B cell (primary cell): ENCODE results near the gene ARHGAP4. TPM values are rescaled to one million over a fixed set of nuclear protein-coding genes. Genes with fewer than 3 reads are reported as not detected.

ENCODE experiments used
- ATAC-seq: fragments of 200-7000 bp; cut with Tn5 transposase; one replicate; pipeline ENCODE4 v1.10.0; 2021; ENCODE audit warnings: low read depth, mild to moderate bottlenecking, moderate number of reproducible peaks, moderate library complexity
- CTCF ChIA-PET: fragments of 350-600 bp; sonication (Branson Sonifier 250); formaldehyde crosslinking; loops from one replicate; lab custom pipeline; 2021; ENCODE audit warnings: antibody characterized with exemption, inconsistent platforms; lab: Charles Lee
- POLR2A ChIA-PET: fragments of 350-600 bp; sonication (Branson Sonifier 250); formaldehyde crosslinking; loops from one replicate; lab custom pipeline; 2021; ENCODE audit warnings: antibody characterized with exemption; lab: Charles Lee
- DNase-seq: peaks from one replicate; pipeline ENCODE4 v3.0.0; 2013
- H2AFZ ChIP-seq: 2 replicates; pipeline ENCODE4 v1.6.1; 2012; ENCODE audit warnings: mild to moderate bottlenecking, low read depth, low read length; ENCODE audit not compliant: insufficient read depth, poor library complexity, severe bottlenecking
- H3K27ac ChIP-seq, 2 donors: 1 replicate in 1 of 2; 2 replicates in 1 of 2; pipeline ENCODE4 v1.5.1; 2012 to 2013; ENCODE audit warnings: low read length in 2 of 2, mild to moderate bottlenecking in 2 of 2, moderate library complexity in 1 of 2
- H3K27me3 ChIP-seq, 4 experiments: fragments of 200-600 bp in 1 of 4; sonication (generic) in 1 of 4; replicated peaks in 1 of 4; 1 replicate in 2 of 4; 2 replicates in 2 of 4; pipeline versions ENCODE4 v1.6.1 to v1.7.0; 2013 to 2016; ENCODE audit warnings: low read length in 3 of 4, mild to moderate bottlenecking in 2 of 4, mixed read lengths in 1 of 4, moderate library complexity in 1 of 4; ENCODE audit not compliant: insufficient read depth in 4 of 4, control insufficient read depth in 3 of 4; ENCODE audit errors: control extremely low read depth in 1 of 4
- H3K36me3 ChIP-seq, 2 experiments: replicated peaks in 1 of 2; 1 replicate in 1 of 2; 2 replicates in 1 of 2; pipeline versions ENCODE4 v1.6.1 to v1.7.1; 2013; ENCODE audit warnings: low read length in 1 of 2; ENCODE audit not compliant: insufficient read depth in 2 of 2, control insufficient read depth in 1 of 2; ENCODE audit errors: control extremely low read depth in 1 of 2, extremely low read depth in 1 of 2
- H3K4me1 ChIP-seq, 2 donors: fragments of 200-600 bp in 1 of 2; sonication (generic) in 1 of 2; 1 replicate in 1 of 2; 2 replicates in 1 of 2; pipeline versions ENCODE4 v1.5.1 to v1.6.1; 2013 to 2017; ENCODE audit warnings: low read length in 2 of 2; ENCODE audit not compliant: control insufficient read depth in 2 of 2, insufficient read depth in 2 of 2
- H3K4me2 ChIP-seq: replicated peaks from 2 replicates; pipeline ENCODE3; 2012; ENCODE audit warnings: mild to moderate bottlenecking, low read depth, low read length; ENCODE audit not compliant: poor library complexity, severe bottlenecking
- H3K4me3 ChIP-seq, 5 experiments: fragments of 200-600 bp in 1 of 5; sonication (generic) in 1 of 5; 1 replicate in 3 of 5; 2 replicates in 2 of 5; pipeline versions ENCODE4 v1.5.1 to v1.7.0; 2011 to 2016; ENCODE audit warnings: low read length in 4 of 5, mild to moderate bottlenecking in 4 of 5, low read depth in 2 of 5, control low read depth in 1 of 5, moderate library complexity in 1 of 5; ENCODE audit not compliant: insufficient read depth in 1 of 5; ENCODE audit errors: control extremely low read depth in 1 of 5, extremely low read depth in 1 of 5
- H3K79me2 ChIP-seq: fragments of 200-600 bp; sonication (generic); one replicate; pipeline ENCODE4 v1.6.0; 2016; ENCODE audit warnings: low read length; ENCODE audit not compliant: control insufficient read depth, insufficient read depth
- H3K9ac ChIP-seq: fragments of 200-600 bp; sonication (generic); 2 replicates; pipeline ENCODE4 v1.6.1; 2017; ENCODE audit warnings: mild to moderate bottlenecking, low read length, moderate library complexity
- H3K9me3 ChIP-seq, 3 donors: one replicate each; pipeline versions ENCODE4 v1.6.1 to v1.7.1; 2013; ENCODE audit warnings: low read length in 2 of 3; ENCODE audit not compliant: control insufficient read depth in 2 of 3, insufficient read depth in 1 of 3; ENCODE audit errors: control extremely low read depth in 1 of 3
- H4K20me1 ChIP-seq: 2 replicates; pipeline ENCODE4 v1.6.0; 2012; ENCODE audit warnings: mild to moderate bottlenecking, low read length; ENCODE audit not compliant: insufficient read depth, control insufficient read depth, poor library complexity, severe bottlenecking
- H3K27ac Mint-ChIP-seq: one replicate; pipeline ENCODE4 v1.8.0; 2021; ENCODE audit warnings: mixed read lengths
- H3K27me3 Mint-ChIP-seq: one replicate; pipeline ENCODE4 v1.8.0; 2021; ENCODE audit warnings: mixed read lengths
- H3K4me1 Mint-ChIP-seq: one replicate; pipeline ENCODE4 v1.8.0; 2021; ENCODE audit warnings: mixed read lengths
- H3K4me3 Mint-ChIP-seq: one replicate; pipeline ENCODE4 v1.8.0; 2021; ENCODE audit warnings: mixed read lengths
- H3K9me3 Mint-ChIP-seq: one replicate; pipeline ENCODE4 v1.8.0; 2022; ENCODE audit warnings: mixed read lengths; ENCODE audit not compliant: insufficient read depth
- CTCF ChIP-seq: fragments of 200-600 bp; IDR thresholded peaks from one replicate; pipeline ENCODE4 v1.8.0; 2022; ENCODE audit warnings: antibody characterized with exemption, mild to moderate bottlenecking
- EZH2 ChIP-seq: IDR thresholded peaks from 2 replicates; pipeline ENCODE4 v1.6.1; 2012; ENCODE audit warnings: borderline replicate concordance, low read depth, mild to moderate bottlenecking, moderate library complexity, low read length; ENCODE audit not compliant: insufficient read depth, poor library complexity, severe bottlenecking
- WGBS: methylation state at CpG from one replicate; pipeline ENCODE4 v1.1.5; 2013; ENCODE audit warnings: missing lambda C conversion rate; ENCODE audit not compliant: insufficient coverage; 5-methylcytosine and 5-hydroxymethylcytosine counted together
- intact Hi-C: fragments of 100-400 bp; cut with micrococcal nuclease; formaldehyde crosslinking; loops from one replicate; pipeline ENCODE4 v1.10.0; 2022
- polyA plus RNA-seq: library from polyadenylated mRNA; depleted of rRNA; stranded (reverse); fragments of >200 nt; gene quantifications from 2 replicates; pipeline ENCODE4 v1.2.3, GENCODE V29; 2012
- total RNA-seq, 2 donors: library from RNA; stranded (reverse); fragments of 120-200 nt in 1 of 2; gene quantifications; 1 replicate in 1 of 2; 2 replicates in 1 of 2; pipeline versions ENCODE4 v1.2.3 to v1.2.4, GENCODE V29; 2013 to 2022

ARHGAP4 gene
- total and polyA plus RNA-seq, 2 donors (not counting 1 experiment from before 2014, with no cell fraction given), result 242 to 711 TPM

DNA sequence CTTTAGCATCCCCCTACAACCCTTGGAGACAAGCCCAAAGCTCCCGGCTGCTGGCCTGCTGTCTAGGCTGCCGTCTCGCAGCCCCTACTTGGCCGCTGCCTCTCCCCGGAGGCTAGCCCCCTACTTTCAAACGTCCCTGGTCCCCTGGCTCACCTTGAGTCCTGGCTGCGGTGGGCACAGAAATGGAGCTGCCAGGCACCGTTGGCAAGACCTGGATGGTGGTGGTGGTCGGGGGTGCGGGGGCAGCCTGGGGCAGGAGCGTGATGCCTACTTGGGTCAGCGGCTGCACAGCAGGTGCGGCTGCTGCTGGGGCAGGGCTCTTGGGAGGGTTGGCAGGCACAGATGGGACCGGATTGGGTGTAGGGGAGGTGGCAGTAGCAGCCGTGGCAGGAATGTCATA is 33.6 kb upstream of the ARHGAP4 start:
- Mint-ChIP-seq H3K4me3 (no peak overlapping the region), H3K27ac (no peak overlapping the region), H3K4me1 (no peaks in the 10 kb centered on the region), H3K27me3 (no peaks in the 10 kb centered on the region), H3K9me3 (no peaks in the 10 kb centered on the region)
- Histone ChIP-seq H3K9ac (no peak overlapping the region), H3K79me2 (peaks cover 44% of the 10 kb centered on the region), H3K4me3 (no peak overlapping the region), H3K4me1 (peaks cover 0 to under 1% of the 10 kb centered on the region in 2 donors), H3K27me3 (no peaks in the 10 kb centered on the region), H3K27ac (no peak overlapping the region), H3K9me3 (no peaks in the 10 kb centered on the region), H3K36me3 (peaks cover 0 to 69% of the 10 kb centered on the region in 2 experiments), H2AFZ (no peak overlapping the region), H4K20me1 (peaks cover 29% of the 10 kb centered on the region), H3K4me2 (no peak overlapping the region)
- intact Hi-C loops, result loop anchor here (10.0 kb wide), 1 partner anchor 1015 kb away; no protein-coding TSS in a partner anchor
- WGBS, result 95% methylated on average over 7 of the region's 15 CpGs
- no peak for DNase-seq
- no peak for ATAC-seq
- POLR2A ChIA-PET, result no interaction called here
- CTCF ChIA-PET, result interaction anchor here (1.0 kb wide), 1 partner anchor 253 kb away, joined by 3 read pairs; no protein-coding TSS in a partner anchor
- TF ChIP-seq EZH2, result no peak
- no peak for TF ChIP-seq CTCF

- TF ChIP-seq EZH2 (no peak), CTCF (no peak)
- intact Hi-C loops, result no loop called here
- Histone ChIP-seq H3K9ac (no peak overlapping the region), H3K4me2 (no peak overlapping the region), H3K4me3 (no peak overlapping the region), H3K36me3 (peaks cover 0 to 71% of the 10 kb centered on the region in 2 experiments), H3K9me3 (no peaks in the 10 kb centered on the region), H3K27me3 (no peaks in the 10 kb centered on the region), H2AFZ (no peak overlapping the region), H3K79me2 (peaks cover 34% of the 10 kb centered on the region), H3K27ac (no peak overlapping the region), H3K4me1 (no peaks in the 10 kb centered on the region), H4K20me1 (peaks cover 19% of the 10 kb centered on the region)
- H3K4me1 Mint-ChIP-seq, result no peaks in the 10 kb centered on the region
- ATAC-seq (no peak), DNase-seq (no peak)
- H3K4me3 Mint-ChIP-seq, result no peak overlapping the region
- WGBS, result 97% methylated on average over 12 of the region's 14 CpGs
- no peaks in the 10 kb centered on the region for H3K27me3 Mint-ChIP-seq
- POLR2A ChIA-PET, result interaction anchor here (0.6 kb wide), 1 partner anchor 10 kb away, joined by 4 read pairs; no protein-coding TSS in a partner anchor
- H3K9me3 Mint-ChIP-seq, result no peaks in the 10 kb centered on the region
- no peak overlapping the region for H3K27ac Mint-ChIP-seq
- CTCF ChIA-PET, result no interaction called here
Measured at GRCh38 chrX:153958605-153959004, 32.5 kb upstream of the ARHGAP4 start.
